ENCODE data around the gene ITGAX.

DNA sequence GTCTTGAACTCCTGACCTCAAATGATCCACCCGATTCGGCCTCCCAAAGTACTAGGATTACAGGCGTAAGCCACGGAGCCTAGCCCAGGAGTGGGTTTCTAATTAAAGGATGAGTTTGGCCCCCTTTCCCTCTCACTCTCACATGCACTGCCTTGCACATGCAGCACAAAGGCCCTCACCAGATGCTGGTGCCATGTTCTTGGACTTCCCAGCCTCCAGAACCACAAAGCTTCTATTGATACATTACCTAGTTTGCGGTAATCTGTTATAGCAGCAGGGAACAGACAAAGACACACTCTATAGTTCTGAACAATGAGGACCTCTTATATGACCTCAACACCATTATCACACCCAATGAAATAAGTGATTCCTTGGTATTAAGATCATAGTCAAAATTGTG is 20.3 kb downstream of the ITGAX start:
- TF ChIP-seq, protein P1, sequence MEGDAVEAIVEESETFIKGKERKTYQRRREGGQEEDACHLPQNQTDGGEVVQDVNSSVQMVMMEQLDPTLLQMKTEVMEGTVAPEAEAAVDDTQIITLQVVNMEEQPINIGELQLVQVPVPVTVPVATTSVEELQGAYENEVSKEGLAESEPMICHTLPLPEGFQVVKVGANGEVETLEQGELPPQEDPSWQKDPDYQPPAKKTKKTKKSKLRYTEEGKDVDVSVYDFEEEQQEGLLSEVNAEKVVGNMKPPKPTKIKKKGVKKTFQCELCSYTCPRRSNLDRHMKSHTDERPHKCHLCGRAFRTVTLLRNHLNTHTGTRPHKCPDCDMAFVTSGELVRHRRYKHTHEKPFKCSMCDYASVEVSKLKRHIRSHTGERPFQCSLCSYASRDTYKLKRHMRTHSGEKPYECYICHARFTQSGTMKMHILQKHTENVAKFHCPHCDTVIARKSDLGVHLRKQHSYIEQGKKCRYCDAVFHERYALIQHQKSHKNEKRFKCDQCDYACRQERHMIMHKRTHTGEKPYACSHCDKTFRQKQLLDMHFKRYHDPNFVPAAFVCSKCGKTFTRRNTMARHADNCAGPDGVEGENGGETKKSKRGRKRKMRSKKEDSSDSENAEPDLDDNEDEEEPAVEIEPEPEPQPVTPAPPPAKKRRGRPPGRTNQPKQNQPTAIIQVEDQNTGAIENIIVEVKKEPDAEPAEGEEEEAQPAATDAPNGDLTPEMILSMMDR (IDR thresholded peaks at IDR 0.05) = no peak
- TF ChIP-seq POLR2A (IDR thresholded peaks at IDR 0.05) = no peak
